Endothelial cell of umbilical vein (primary cell): ENCODE data around the gene DCAF11. TPM values are rescaled to one million over a fixed set of nuclear protein-coding genes. Genes with fewer than 3 reads are reported as not detected.
A peak's percentile ranks its signal among the peaks of the same experiment; 100 is the strongest.

Experiments used
- BruUV-seq: library from RNA; stranded (reverse); fragments of 400-500 nt; replicated peaks from 2 replicates; lab custom pipeline; 2021; lab: Mats Ljungman, UMichigan
- CTCF ChIA-PET: fragments of 300-600, 350-600 bp; sonication (Branson Sonifier 250); formaldehyde crosslinking; loops from one replicate; lab custom pipeline; 2021; ENCODE audit warnings: antibody characterized with exemption, inconsistent platforms; lab: Charles Lee
- POLR2A ChIA-PET: fragments of 300-600, 350-600 bp; sonication (Branson Sonifier 250); formaldehyde crosslinking; loops from one replicate; lab custom pipeline; 2021; ENCODE audit warnings: antibody characterized with exemption, inconsistent platforms; lab: Charles Lee
- DNase-seq: peaks from one replicate; pipeline ENCODE4 v3.0.0-alpha.2; 2011; ENCODE audit warnings: low read depth, low spot score
- FAIRE-seq: peaks from 2 replicates; lab custom pipeline; 2011; peaks lifted over from hg19 to GRCh38; lab: Jason Lieb, UNC
- H2AFZ ChIP-seq: 2 replicates; pipeline ENCODE4 v1.6.0; 2012; ENCODE audit warnings: low read depth, low read length, control low read depth, inconsistent platforms
- H3K27ac ChIP-seq: 2 replicates; pipeline ENCODE4 v1.5.1; 2011; ENCODE audit warnings: low read depth, mild to moderate bottlenecking, control low read depth, low read length, moderate library complexity; ENCODE audit not compliant: insufficient read depth
- H3K27me3 ChIP-seq, 2 experiments: 2 replicates each; pipeline versions ENCODE4 v1.6.0 to v1.6.1; 2011; ENCODE audit warnings: low read length in 2 of 2, mixed read lengths in 1 of 2; ENCODE audit not compliant: control insufficient read depth in 2 of 2, insufficient read depth in 2 of 2
- H3K36me3 ChIP-seq, 2 experiments: 2 replicates in 1 of 2; 3 replicates in 1 of 2; pipeline ENCODE4 v1.5.1; 2011; ENCODE audit warnings: low read length in 2 of 2, mild to moderate bottlenecking in 1 of 2, moderate library complexity in 1 of 2; ENCODE audit not compliant: control insufficient read depth in 2 of 2, insufficient read depth in 2 of 2; ENCODE audit errors: extremely low read depth in 1 of 2
- H3K4me1 ChIP-seq: 3 replicates; pipeline ENCODE4 v1.5.1; 2011; ENCODE audit warnings: mild to moderate bottlenecking, low read length; ENCODE audit not compliant: control insufficient read depth, insufficient read depth; ENCODE audit errors: extremely low read depth
- H3K4me2 ChIP-seq: 2 replicates; pipeline ENCODE4 v1.6.1; 2011; ENCODE audit warnings: low read length, control low read depth, mixed read lengths; ENCODE audit not compliant: insufficient read depth
- H3K4me3 ChIP-seq, 3 experiments: fragments of 200-600 bp in 1 of 3; sonication (generic), shearing (Covaris generic) in 1 of 3; replicated peaks in 1 of 3; 2 replicates each; pipeline ENCODE4 v1.5.1; 2011 to 2016; ENCODE audit warnings: control low read depth in 3 of 3, low read length in 3 of 3, mild to moderate bottlenecking in 2 of 3, inconsistent platforms in 1 of 3, low read depth in 1 of 3, moderate library complexity in 1 of 3; ENCODE audit not compliant: insufficient read depth in 1 of 3
- H3K79me2 ChIP-seq: 2 replicates; pipeline ENCODE4 v1.6.0; 2012; ENCODE audit warnings: low read length, inconsistent platforms; ENCODE audit not compliant: control insufficient read depth, insufficient read depth
- H3K9ac ChIP-seq: replicated peaks from 2 replicates; pipeline ENCODE3; 2011; ENCODE audit warnings: low read length, control low read depth; ENCODE audit not compliant: insufficient read depth; ENCODE audit errors: extremely low read depth
- H3K9me1 ChIP-seq: replicated peaks from 3 replicates; pipeline ENCODE4 v1.6.0; 2011; ENCODE audit warnings: mild to moderate bottlenecking, low read length; ENCODE audit not compliant: control insufficient read depth, insufficient read depth; ENCODE audit errors: extremely low read depth
- H3K9me3 ChIP-seq: replicated peaks from 2 replicates; pipeline ENCODE4 v1.5.1; 2012; ENCODE audit warnings: low read length, inconsistent platforms; ENCODE audit not compliant: control insufficient read depth, insufficient read depth
- H4K20me1 ChIP-seq: replicated peaks from 2 replicates; pipeline ENCODE3; 2011; ENCODE audit warnings: mild to moderate bottlenecking, low read length; ENCODE audit not compliant: control insufficient read depth, insufficient read depth; ENCODE audit errors: extremely low read depth
- EZH2 ChIP-seq: IDR thresholded peaks from 2 replicates; pipeline ENCODE4 v1.6.1; 2012; ENCODE audit warnings: borderline replicate concordance, low read depth, mild to moderate bottlenecking, moderate library complexity, low read length, inconsistent platforms; ENCODE audit not compliant: severe bottlenecking
- FOS ChIP-seq: IDR thresholded peaks from 2 replicates; pipeline ENCODE4 v1.6.1; 2011; ENCODE audit warnings: mild to moderate bottlenecking, low read length, moderate library complexity, borderline replicate concordance; ENCODE audit not compliant: insufficient read depth
- GATA2 ChIP-seq: IDR thresholded peaks from 2 replicates; pipeline ENCODE4 v1.7.0; 2011; ENCODE audit warnings: low read depth, mild to moderate bottlenecking, moderate library complexity, mixed read lengths, low read length; ENCODE audit not compliant: insufficient read length, insufficient read depth
- JUN ChIP-seq: IDR thresholded peaks from 2 replicates; pipeline ENCODE4 v1.6.1; 2011; ENCODE audit warnings: borderline replicate concordance, low read depth; ENCODE audit not compliant: insufficient read length, insufficient read depth
- MAX ChIP-seq: IDR thresholded peaks from 2 replicates; pipeline ENCODE4 v1.6.1; 2011; ENCODE audit not compliant: insufficient read depth, insufficient read length
- MYC ChIP-seq: IDR thresholded peaks from one replicate; pipeline ENCODE4 v1.6.1; 2011; ENCODE audit warnings: mild to moderate bottlenecking, low read depth, low read length
- POLR2A ChIP-seq: IDR thresholded peaks from 2 replicates; pipeline ENCODE4 v1.6.1; 2012; ENCODE audit warnings: low read depth, mild to moderate bottlenecking, control low read depth, low read length
- POLR2AphosphoS5 ChIP-seq: IDR thresholded peaks from 2 replicates; pipeline ENCODE4 v1.6.1; 2012; ENCODE audit warnings: low read depth, mild to moderate bottlenecking, control low read depth, low read length, moderate library complexity; ENCODE audit not compliant: insufficient read depth
- dilution Hi-C: fragments of 300-500 bp; cut with MboI; formaldehyde crosslinking; loops from one replicate; pipeline ENCODE4 v1.15.0; 2019; ENCODE audit warnings: low sequenced_read_pairs; ENCODE audit not compliant: extremely low pct_ligation_motif_present
- intact Hi-C: fragments of 100-400 bp; cut with micrococcal nuclease; formaldehyde crosslinking; loops from one replicate; pipeline ENCODE4 v1.10.0; 2022
- polyA plus RNA-seq, 4 experiments: library from polyadenylated mRNA; depleted of rRNA in 3 of 4; stranded (reverse) in 3 of 4; unstranded in 1 of 4; fragments of >200 nt; gene quantifications; 2 replicates each; pipeline versions ENCODE4 v1.2.1 to v1.2.3, GENCODE V29; 2011 to 2012; ENCODE audit warnings: missing spikeins in 1 of 4
- total RNA-seq: library from RNA; stranded (reverse); gene quantifications from 2 replicates; pipeline ENCODE4 v1.2.3, GENCODE V29; 2021

Gene DCAF11
- total and polyA plus RNA-seq, 2 donors (not counting 3 experiments of a cell fraction or from before 2014, with no cell fraction given): 37.3 to 38.5 TPM

DNA sequence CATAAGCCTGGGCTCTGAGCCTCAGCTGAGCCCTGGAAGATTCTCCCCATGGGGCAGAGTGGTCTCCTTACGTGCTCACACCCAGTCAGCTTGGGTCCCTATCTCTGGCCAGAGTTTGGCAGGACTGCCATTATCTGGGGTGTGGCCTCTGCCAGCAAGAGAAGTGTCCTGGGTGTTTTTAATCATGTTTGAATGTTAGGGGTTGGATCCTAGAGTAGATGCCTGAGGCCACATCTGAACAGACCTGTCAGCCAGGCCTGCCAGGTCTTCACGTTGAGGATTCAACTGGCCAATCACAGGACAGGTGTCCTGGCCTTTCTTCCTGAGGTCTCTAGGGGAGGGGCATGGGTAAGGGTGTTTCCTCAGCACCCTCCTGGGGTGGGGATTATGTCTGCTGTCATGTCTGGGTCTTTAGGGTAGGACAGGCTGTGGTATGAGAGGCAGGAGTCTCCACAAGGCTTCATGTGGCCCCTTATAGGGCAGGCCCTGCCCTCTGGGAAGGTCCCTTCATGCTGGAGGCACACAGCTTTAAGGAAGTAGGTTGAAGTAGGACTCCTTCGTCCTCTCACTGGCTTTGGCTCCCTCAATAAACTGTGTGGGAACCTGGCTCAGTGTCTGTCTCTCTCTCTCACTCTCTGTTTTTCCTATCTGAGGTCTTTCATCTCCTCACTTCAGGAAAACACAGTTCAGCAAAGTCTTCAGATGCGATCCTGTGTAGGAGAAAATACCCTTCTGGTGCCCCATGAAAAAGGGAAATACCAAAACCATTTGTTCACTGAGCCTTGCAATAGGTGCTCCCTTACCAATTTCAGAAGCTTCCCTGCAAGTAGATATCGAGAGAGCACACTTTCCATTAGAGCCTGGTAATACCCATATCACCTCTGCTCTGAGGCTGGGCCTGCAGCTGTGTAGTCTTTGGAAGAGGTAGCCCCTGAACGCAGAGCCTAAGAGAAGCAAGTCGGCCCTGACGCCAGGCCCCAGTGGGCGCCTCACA, 9.1 kb downstream of the DCAF11 start:
- no peak overlapping the region for H3K9ac ChIP-seq
- no peaks in the 10 kb centered on the region for H3K9me3 ChIP-seq
- peaks cover 7 to 31% of the 10 kb centered on the region in 2 experiments for H3K36me3 ChIP-seq
- ChIA-PET POLR2A (interaction anchor here (1.2 kb wide), 1 partner anchor 9 kb away, joined by 3 read pairs; no protein-coding TSS in a partner anchor), CTCF (interaction anchor here (1.3 to 1.4 kb wide), 1 partner anchor 37 kb away, joined by 3 to 5 read pairs; the partner anchor contains the start of gene IRF9)
- no peaks in the 10 kb centered on the region for H4K20me1 ChIP-seq
- no peaks in the 10 kb centered on the region for H3K9me1 ChIP-seq
- no peak overlapping the region for H3K4me3 ChIP-seq
- H2AFZ ChIP-seq: no peak overlapping the region
- FAIRE-seq (no peak), DNase-seq (no peak)
- H3K27ac ChIP-seq: no peak overlapping the region
- BruUV-seq: TSS peak; percentile 31
- H3K27me3 ChIP-seq: no peaks in the 10 kb centered on the region
- dilution Hi-C loops: no loop called here
- H3K4me1 ChIP-seq: no peaks in the 10 kb centered on the region
- TF ChIP-seq MYC (no peak), FOS (no peak), POLR2AphosphoS5 (no peak), GATA2 (no peak), MAX (no peak), JUN (no peak), POLR2A (no peak), EZH2 (no peak)
- no peaks in the 10 kb centered on the region for H3K79me2 ChIP-seq
- intact Hi-C loops: no loop called here
- H3K4me2 ChIP-seq: no peak overlapping the region
